ENCODE measurements around the gene ZSWIM6. TPM values are rescaled to one million over a fixed set of nuclear protein-coding genes. Genes with fewer than 3 reads are reported as not detected.

Gene ZSWIM6
- polyA plus RNA-seq, 1 of the 3 experiments (the other 2 are of a cell fraction) = 7.4 TPM

GRCh38 chr5:61486476-61486875, 154.4 kb downstream of the ZSWIM6 start (continued):
- TF ChIP-seq, protein P1, sequence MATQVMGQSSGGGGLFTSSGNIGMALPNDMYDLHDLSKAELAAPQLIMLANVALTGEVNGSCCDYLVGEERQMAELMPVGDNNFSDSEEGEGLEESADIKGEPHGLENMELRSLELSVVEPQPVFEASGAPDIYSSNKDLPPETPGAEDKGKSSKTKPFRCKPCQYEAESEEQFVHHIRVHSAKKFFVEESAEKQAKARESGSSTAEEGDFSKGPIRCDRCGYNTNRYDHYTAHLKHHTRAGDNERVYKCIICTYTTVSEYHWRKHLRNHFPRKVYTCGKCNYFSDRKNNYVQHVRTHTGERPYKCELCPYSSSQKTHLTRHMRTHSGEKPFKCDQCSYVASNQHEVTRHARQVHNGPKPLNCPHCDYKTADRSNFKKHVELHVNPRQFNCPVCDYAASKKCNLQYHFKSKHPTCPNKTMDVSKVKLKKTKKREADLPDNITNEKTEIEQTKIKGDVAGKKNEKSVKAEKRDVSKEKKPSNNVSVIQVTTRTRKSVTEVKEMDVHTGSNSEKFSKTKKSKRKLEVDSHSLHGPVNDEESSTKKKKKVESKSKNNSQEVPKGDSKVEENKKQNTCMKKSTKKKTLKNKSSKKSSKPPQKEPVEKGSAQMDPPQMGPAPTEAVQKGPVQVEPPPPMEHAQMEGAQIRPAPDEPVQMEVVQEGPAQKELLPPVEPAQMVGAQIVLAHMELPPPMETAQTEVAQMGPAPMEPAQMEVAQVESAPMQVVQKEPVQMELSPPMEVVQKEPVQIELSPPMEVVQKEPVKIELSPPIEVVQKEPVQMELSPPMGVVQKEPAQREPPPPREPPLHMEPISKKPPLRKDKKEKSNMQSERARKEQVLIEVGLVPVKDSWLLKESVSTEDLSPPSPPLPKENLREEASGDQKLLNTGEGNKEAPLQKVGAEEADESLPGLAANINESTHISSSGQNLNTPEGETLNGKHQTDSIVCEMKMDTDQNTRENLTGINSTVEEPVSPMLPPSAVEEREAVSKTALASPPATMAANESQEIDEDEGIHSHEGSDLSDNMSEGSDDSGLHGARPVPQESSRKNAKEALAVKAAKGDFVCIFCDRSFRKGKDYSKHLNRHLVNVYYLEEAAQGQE (IDR thresholded peaks at IDR 0.05; ENCODE audit: low read depth, low read length) = no peak
- TF ChIP-seq, protein P2, sequence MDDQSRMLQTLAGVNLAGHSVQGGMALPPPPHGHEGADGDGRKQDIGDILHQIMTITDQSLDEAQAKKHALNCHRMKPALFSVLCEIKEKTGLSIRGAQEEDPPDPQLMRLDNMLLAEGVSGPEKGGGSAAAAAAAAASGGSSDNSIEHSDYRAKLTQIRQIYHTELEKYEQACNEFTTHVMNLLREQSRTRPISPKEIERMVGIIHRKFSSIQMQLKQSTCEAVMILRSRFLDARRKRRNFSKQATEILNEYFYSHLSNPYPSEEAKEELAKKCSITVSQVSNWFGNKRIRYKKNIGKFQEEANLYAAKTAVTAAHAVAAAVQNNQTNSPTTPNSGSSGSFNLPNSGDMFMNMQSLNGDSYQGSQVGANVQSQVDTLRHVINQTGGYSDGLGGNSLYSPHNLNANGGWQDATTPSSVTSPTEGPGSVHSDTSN (IDR thresholded peaks at IDR 0.05) = 0 out of 2 replicates have a peak, but pooled peaks have one; percentile 50
- TF ChIP-seq, protein P3, sequence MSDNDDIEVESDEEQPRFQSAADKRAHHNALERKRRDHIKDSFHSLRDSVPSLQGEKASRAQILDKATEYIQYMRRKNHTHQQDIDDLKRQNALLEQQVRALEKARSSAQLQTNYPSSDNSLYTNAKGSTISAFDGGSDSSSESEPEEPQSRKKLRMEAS (IDR thresholded peaks at IDR 0.05; ENCODE audit: low read depth) = no peak
- TF ChIP-seq TEAD4 (IDR thresholded peaks at IDR 0.05; ENCODE audit: borderline replicate concordance, insufficient read depth) (no peak), RAD21 (IDR thresholded peaks at IDR 0.05; ENCODE audit: low read length) (no peak), TAF1 (IDR thresholded peaks at IDR 0.05; ENCODE audit: borderline replicate concordance, low read depth, low read length) (no peak), GABPA (IDR thresholded peaks at IDR 0.05; ENCODE audit: low read depth) (no peak), RFX5 (IDR thresholded peaks at IDR 0.05; ENCODE audit: low read length) (no peak), USF2 (IDR thresholded peaks at IDR 0.05; ENCODE audit: borderline replicate concordance, low read depth, low read length) (no peak), FOXM1 (IDR thresholded peaks at IDR 0.05; ENCODE audit: low read depth) (no peak)

DNA sequence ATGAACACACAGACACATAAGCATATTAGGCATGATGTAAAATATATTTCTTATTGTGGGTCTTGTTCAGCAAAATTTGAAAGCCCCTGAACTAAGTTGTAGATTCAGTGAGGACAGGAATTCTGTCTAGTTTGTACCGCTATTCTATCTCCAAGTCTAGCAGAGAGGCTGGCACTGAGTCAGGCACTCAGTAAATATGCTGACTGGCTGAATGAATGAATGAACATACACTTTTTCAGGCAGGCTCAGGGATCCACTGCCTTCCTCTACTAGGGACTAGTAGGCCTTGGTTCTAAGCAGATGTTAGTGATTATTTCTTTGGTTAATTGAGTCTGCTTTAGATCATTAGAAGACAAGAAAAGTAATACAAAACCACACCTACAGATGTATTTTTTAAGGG, 157.5 kb downstream of the ZSWIM6 start:
- no peak overlapping the region for H3K4me3 ChIP-seq (ENCODE audit: low read depth in 2 of 2, low read length in 1 of 2)
- TF ChIP-seq RXRA (IDR thresholded peaks at IDR 0.05; ENCODE audit: borderline replicate concordance, low read depth) = no peak
- no peak for TF ChIP-seq FOSL2 (IDR thresholded peaks at IDR 0.05; ENCODE audit: borderline replicate concordance, low read depth)
- no peak; a peak in 1 of 4 replicates for TF ChIP-seq EP300 (IDR thresholded peaks at IDR 0.05; ENCODE audit: borderline replicate concordance in 1 of 2, low read depth in 1 of 2, low read length in 1 of 2)
- TF ChIP-seq YY1 (IDR thresholded peaks at IDR 0.05; ENCODE audit: low read depth) = no peak
- no peaks in the 10 kb centered on the region for H3K9me3 ChIP-seq
- H4K20me1 ChIP-seq (ENCODE audit: insufficient read depth) = peaks cover 4% of the 10 kb centered on the region; the same call in 1 of the 2 replicates
- H3K36me3 ChIP-seq (replicated peaks in 1 of 2; ENCODE audit: control insufficient read depth in 1 of 2, insufficient read depth in 2 of 2, low read length in 1 of 2) = peaks cover 5 to 13% of the 10 kb centered on the region in 2 experiments
- 93% methylated on average over 1 of the region's 1 CpG for WGBS (ENCODE audit: low lambda C conversion rate)
- no peak overlapping the region for H3K9ac ChIP-seq
- CTCF ChIA-PET = no interaction called here
- no peak overlapping the region for H3K27ac ChIP-seq (ENCODE audit: low read depth in 2 of 2, low read length in 1 of 2)
- H3K4me1 ChIP-seq (ENCODE audit: control insufficient read depth in 1 of 2, insufficient read depth in 2 of 2, low read depth in 1 of 2, low read length in 1 of 2) = peaks cover 0 to 6% of the 10 kb centered on the region in 2 experiments; a peak in 2 of 4 replicates
- peaks cover 4% of the 10 kb centered on the region for H3F3A ChIP-seq (replicated peaks; ENCODE audit: insufficient read depth)
- H3K79me2 ChIP-seq (ENCODE audit: insufficient read depth) = peaks cover 50% of the 10 kb centered on the region
- POLR2A ChIA-PET = no interaction called here
- DNase-seq = no peak
- no peaks in the 10 kb centered on the region for H3K27me3 ChIP-seq (ENCODE audit: insufficient read depth)
- H2AFZ ChIP-seq (ENCODE audit: low read depth) = no peak overlapping the region
- no peak overlapping the region for H3K4me2 ChIP-seq
- no peaks in the 10 kb centered on the region for H3K9me2 ChIP-seq

All from SK-N-SH (cell line).